HFF-Myc (cell line): ENCODE results near the gene CELSR3.

Source experiments
- DNase-seq: peaks from one replicate; pipeline ENCODE4 v3.0.0-alpha.2; 2011; ENCODE audit warnings: low read depth; ENCODE audit errors: extremely low read depth
- H3K4me3 ChIP-seq: replicated peaks from 2 replicates; pipeline ENCODE4 v1.5.1; 2011; ENCODE audit warnings: low read depth, mild to moderate bottlenecking, control low read depth, low read length
- CTCF ChIP-seq: IDR thresholded peaks from 2 replicates; pipeline ENCODE4 v1.5.1; 2012; ENCODE audit warnings: mild to moderate bottlenecking, low read depth, low read length, control low read depth; ENCODE audit errors: missing control alignments

CELSR3 gene

GRCh38 chr3:48598323-48599076 is 64.2 kb downstream of the CELSR3 start:
- peak; percentile 97 for DNase-seq
- TF ChIP-seq CTCF: no peak
- H3K4me3 ChIP-seq: peak overlapping the region; percentile 27

GRCh38 chr3:48597408-48597800 is 65.3 kb downstream of the CELSR3 start:
- no peak for TF ChIP-seq CTCF
- DNase-seq: no peak
- no peak overlapping the region for H3K4me3 ChIP-seq

GRCh38 chr3:48596676-48597407 is 65.8 kb downstream of the CELSR3 start:
- TF ChIP-seq CTCF: no peak
- no peak overlapping the region for H3K4me3 ChIP-seq
- DNase-seq: no peak

- no peak overlapping the region for H3K4me3 ChIP-seq
- no peak for DNase-seq
- TF ChIP-seq CTCF: no peak
Measured at GRCh38 chr3:48596157-48596556, 66.5 kb downstream of the CELSR3 start.

- no peak for TF ChIP-seq CTCF
- H3K4me3 ChIP-seq: peak overlapping the region; percentile 56
- peak; percentile 93 for DNase-seq
Measured at GRCh38 chr3:48595526-48596121, 67.1 kb downstream of the CELSR3 start.

GRCh38 chr3:48595075-48595525 is 67.6 kb downstream of the CELSR3 start, which contains the start of gene COL7A1:
COL7A1 (minus strand) TSS chr3:48595329; CDS start chr3:48595159, 170 bp downstream.
- no peak for TF ChIP-seq CTCF
- peak within 1 kb of the TSS; percentile 56 for H3K4me3 ChIP-seq
- no peak for DNase-seq
